Duodenal mucosa (tissue), 2 donors: ENCODE results near the gene SCG2.

Source experiments
- H3K27ac ChIP-seq: one replicate; pipeline ENCODE4 v1.7.0; 2013; ENCODE audit warnings: low read depth, low read length
- H3K27me3 ChIP-seq, 2 donors: one replicate each; pipeline ENCODE4 v1.7.0; 2013; ENCODE audit warnings: low read length in 2 of 2, control low read depth in 1 of 2; ENCODE audit not compliant: insufficient read depth in 2 of 2, control insufficient read depth in 1 of 2
- H3K36me3 ChIP-seq, 2 donors: one replicate each; pipeline ENCODE4 v1.7.0; 2013; ENCODE audit warnings: low read length in 2 of 2, control low read depth in 1 of 2; ENCODE audit not compliant: insufficient read depth in 2 of 2, control insufficient read depth in 1 of 2
- H3K4me1 ChIP-seq, 2 donors: one replicate each; pipeline ENCODE4 v1.7.0; 2013; ENCODE audit warnings: low read length in 2 of 2, control low read depth in 1 of 2; ENCODE audit not compliant: insufficient read depth in 2 of 2, control insufficient read depth in 1 of 2
- H3K4me3 ChIP-seq, 2 donors: one replicate each; pipeline ENCODE4 v1.7.0; 2013; ENCODE audit warnings: low read length in 2 of 2, low read depth in 1 of 2
- H3K9ac ChIP-seq, 2 donors: one replicate each; pipeline ENCODE4 v1.7.0; 2013; ENCODE audit warnings: low read length in 2 of 2, low read depth in 1 of 2
- H3K9me3 ChIP-seq, 2 donors: one replicate each; pipeline ENCODE4 v1.7.0; 2013; ENCODE audit warnings: low read length in 2 of 2, control low read depth in 1 of 2; ENCODE audit not compliant: control insufficient read depth in 1 of 2

Gene SCG2

GRCh38 chr2:223633656-223634055 lies 31.5 kb upstream of the SCG2 start:
- no peaks in the 10 kb centered on the region for H3K9me3 ChIP-seq
- H3K9ac ChIP-seq, result no peak overlapping the region
- no peaks in the 10 kb centered on the region for H3K4me1 ChIP-seq
- no peaks in the 10 kb centered on the region for H3K27me3 ChIP-seq
- H3K36me3 ChIP-seq, result no peaks in the 10 kb centered on the region
- no peak overlapping the region for H3K4me3 ChIP-seq
- H3K27ac ChIP-seq, result no peak overlapping the region

GRCh38 chr2:223632826-223633225 lies 30.7 kb upstream of the SCG2 start:
- H3K4me3 ChIP-seq, result no peak overlapping the region
- H3K36me3 ChIP-seq, result no peaks in the 10 kb centered on the region
- H3K9me3 ChIP-seq, result no peaks in the 10 kb centered on the region
- H3K4me1 ChIP-seq, result no peaks in the 10 kb centered on the region
- H3K27ac ChIP-seq, result no peak overlapping the region
- H3K9ac ChIP-seq, result no peak overlapping the region
- no peaks in the 10 kb centered on the region for H3K27me3 ChIP-seq

- H3K4me1 ChIP-seq, result no peaks in the 10 kb centered on the region
- H3K9me3 ChIP-seq, result no peaks in the 10 kb centered on the region
- H3K9ac ChIP-seq, result no peak overlapping the region
- no peak overlapping the region for H3K27ac ChIP-seq
- no peaks in the 10 kb centered on the region for H3K36me3 ChIP-seq
- no peaks in the 10 kb centered on the region for H3K27me3 ChIP-seq
- H3K4me3 ChIP-seq, result no peak overlapping the region
Measured at GRCh38 chr2:223626716-223627115, 24.6 kb upstream of the SCG2 start.

DNA sequence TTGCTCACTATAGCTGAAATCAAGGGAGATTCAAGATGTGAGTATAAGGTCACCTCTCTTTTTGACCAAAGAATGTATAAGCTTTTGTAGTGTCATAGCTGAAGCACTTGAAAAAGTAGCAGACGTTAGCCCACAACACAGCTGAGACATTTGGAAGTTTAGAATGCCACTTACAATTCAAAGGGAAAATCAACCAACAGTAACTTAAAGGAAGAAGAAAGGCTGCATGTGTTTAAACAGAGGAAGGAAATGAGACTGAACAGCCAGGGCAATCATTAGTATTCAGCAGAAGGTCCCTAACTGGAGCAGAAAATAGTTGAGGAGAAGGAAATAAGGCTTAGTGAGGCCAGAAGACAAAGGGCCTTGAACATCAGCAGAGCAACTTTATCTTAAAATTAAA lies 23.5 kb upstream of the SCG2 start:
- Histone ChIP-seq H3K36me3 (no peaks in the 10 kb centered on the region), H3K4me3 (no peak overlapping the region), H3K9me3 (no peaks in the 10 kb centered on the region)

GRCh38 chr2:223621901-223622300 lies 19.7 kb upstream of the SCG2 start:
- Histone ChIP-seq H3K27me3 (no peaks in the 10 kb centered on the region), H3K27ac (no peak overlapping the region)

More for the DNA sequence above, 23.5 kb upstream of the SCG2 start:
- no peak overlapping the region for H3K27ac ChIP-seq
- H3K27me3 ChIP-seq, result no peaks in the 10 kb centered on the region
- H3K9ac ChIP-seq, result no peak overlapping the region
- H3K4me1 ChIP-seq, result no peaks in the 10 kb centered on the region

GRCh38 chr2:223619486-223620129 lies 17.4 kb upstream of the SCG2 start:
- Histone ChIP-seq H3K9ac (no peak overlapping the region), H3K9me3 (no peaks in the 10 kb centered on the region), H3K27me3 (no peaks in the 10 kb centered on the region), H3K4me1 (no peaks in the 10 kb centered on the region), H3K36me3 (no peaks in the 10 kb centered on the region), H3K27ac (no peak overlapping the region), H3K4me3 (no peak overlapping the region)

More at GRCh38 chr2:223621901-223622300, 19.7 kb upstream of the SCG2 start:
- Histone ChIP-seq H3K9me3 (no peaks in the 10 kb centered on the region), H3K36me3 (no peaks in the 10 kb centered on the region), H3K4me1 (no peaks in the 10 kb centered on the region), H3K4me3 (no peak overlapping the region), H3K9ac (no peak overlapping the region)

GRCh38 chr2:223618172-223619035 lies 16.2 kb upstream of the SCG2 start:
- Histone ChIP-seq H3K9me3 (no peaks in the 10 kb centered on the region), H3K27ac (no peak overlapping the region), H3K36me3 (no peaks in the 10 kb centered on the region), H3K9ac (no peak overlapping the region), H3K4me3 (no peak overlapping the region), H3K4me1 (peaks cover 0 to 5% of the 10 kb centered on the region in 2 donors), H3K27me3 (peaks cover 5 to 6% of the 10 kb centered on the region in 2 donors)

GRCh38 chr2:223614534-223614933 lies 12.4 kb upstream of the SCG2 start:
- no peak overlapping the region for H3K4me3 ChIP-seq
- no peaks in the 10 kb centered on the region for H3K36me3 ChIP-seq
- no peak overlapping the region for H3K9ac ChIP-seq
- H3K27ac ChIP-seq, result no peak overlapping the region
- H3K9me3 ChIP-seq, result no peaks in the 10 kb centered on the region
- peaks cover 0 to 10% of the 10 kb centered on the region in 2 donors for H3K4me1 ChIP-seq
- peaks cover 7 to 12% of the 10 kb centered on the region in 2 donors for H3K27me3 ChIP-seq

DNA sequence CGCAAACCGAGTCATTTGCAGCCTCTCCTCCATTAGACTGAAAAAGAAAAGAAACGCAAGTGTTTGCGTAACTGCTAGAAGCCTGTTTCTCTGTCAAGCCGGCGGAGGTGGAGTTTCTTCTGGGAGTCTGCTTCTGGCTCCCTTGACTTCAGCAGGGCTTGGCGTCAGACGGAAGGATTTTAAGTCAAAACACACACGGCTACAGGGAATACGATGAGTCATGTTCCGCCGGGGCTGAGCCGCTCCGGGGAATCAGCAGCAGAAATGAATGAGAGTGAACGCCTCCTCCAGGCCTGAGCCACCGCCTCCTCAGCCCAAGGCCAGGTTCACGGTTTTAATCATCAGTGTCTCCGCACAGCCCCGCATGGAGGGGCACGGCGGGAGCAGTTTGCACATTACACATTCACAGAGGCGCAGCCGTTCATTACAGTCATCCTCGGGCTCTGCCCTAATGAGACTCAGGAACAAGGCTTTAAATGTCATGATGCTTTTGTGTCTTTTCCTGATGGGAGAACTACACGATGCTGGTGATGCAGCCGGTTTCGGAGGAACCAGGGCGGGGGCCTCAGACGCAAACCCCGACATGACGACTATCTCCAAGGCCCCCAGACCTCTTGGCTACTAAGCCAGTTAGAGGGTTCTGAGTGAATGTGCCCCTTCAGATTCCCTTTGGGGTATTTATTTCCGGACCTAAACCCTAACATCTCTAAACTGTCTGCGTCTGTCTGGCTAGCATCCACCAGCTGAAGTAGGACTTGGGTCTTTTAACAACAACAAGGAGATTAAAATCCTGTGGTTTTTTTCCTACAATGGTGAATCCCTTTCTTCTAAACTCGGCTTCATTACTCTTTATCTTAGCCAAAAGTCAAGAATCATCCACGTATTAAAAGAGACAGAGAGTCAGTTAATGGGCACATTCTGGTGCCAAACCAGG lies 11.1 kb upstream of the SCG2 start:
- Histone ChIP-seq H3K9ac (no peak overlapping the region), H3K4me3 (peak overlapping the region; percentile 19 to 46)

More for the DNA sequence above, 11.1 kb upstream of the SCG2 start:
- Histone ChIP-seq H3K27me3 (peaks cover 7 to 12% of the 10 kb centered on the region in 2 donors), H3K36me3 (no peaks in the 10 kb centered on the region), H3K9me3 (no peaks in the 10 kb centered on the region), H3K4me1 (peaks cover 0 to 10% of the 10 kb centered on the region in 2 donors), H3K27ac (no peak overlapping the region)
